GM18858 (cell line): Measurements from ENCODE around the gene ZNF322.
A peak's percentile ranks its signal among the peaks of the same experiment; 100 is the strongest.

Source experiments
- ATAC-seq: cut with Tn5 transposase; IDR thresholded peaks from one replicate; pipeline ENCODE4 v1.9.1; 2021; ENCODE audit not compliant: unreplicated experiment

ZNF322 gene

GRCh38 chr6:26613689-26614683, 45.6 kb downstream of the ZNF322 start:
- no peak for ATAC-seq

GRCh38 chr6:26613201-26613600, 46.3 kb downstream of the ZNF322 start:
- no peak for ATAC-seq

GRCh38 chr6:26611599-26611998, 47.9 kb downstream of the ZNF322 start:
- ATAC-seq, result no peak

GRCh38 chr6:26609463-26609862, 50.1 kb downstream of the ZNF322 start:
- ATAC-seq, result no peak

GRCh38 chr6:26607434-26608230, 51.9 kb downstream of the ZNF322 start:
- no peak for ATAC-seq

GRCh38 chr6:26604797-26605196, 54.7 kb downstream of the ZNF322 start:
- ATAC-seq, result no peak

- ATAC-seq, result no peak
These were observed 55.5 kb downstream of the ZNF322 start for GRCh38 chr6:26604026-26604425.

- ATAC-seq, result no peak
These were observed 57.3 kb downstream of the ZNF322 start for GRCh38 chr6:26602262-26602661.

- no peak for ATAC-seq
These were observed 58.8 kb downstream of the ZNF322 start for GRCh38 chr6:26600759-26601158.

GRCh38 chr6:26599591-26599990, 60.0 kb downstream of the ZNF322 start:
- ATAC-seq, result no peak

GRCh38 chr6:26599134-26599533, 60.4 kb downstream of the ZNF322 start:
- no peak for ATAC-seq

- no peak for ATAC-seq
These were observed 61.3 kb downstream of the ZNF322 start for GRCh38 chr6:26598267-26598666.

GRCh38 chr6:26597821-26598220, 61.7 kb downstream of the ZNF322 start:
- ATAC-seq, result no peak

- ATAC-seq, result no peak
These were observed 62.2 kb downstream of the ZNF322 start for GRCh38 chr6:26597389-26597766.

GRCh38 chr6:26596579-26597388, 62.8 kb downstream of the ZNF322 start, which contains the start of gene ABT1:
Gene ABT1 (plus strand): TSS chr6:26596953. CDS start chr6:26596983, 30 bp downstream.
- peak; percentile 54 for ATAC-seq

GRCh38 chr6:26595669-26596269, 63.8 kb downstream of the ZNF322 start:
- ATAC-seq, result no peak

GRCh38 chr6:26594730-26595632, 64.6 kb downstream of the ZNF322 start:
- ATAC-seq, result no peak

GRCh38 chr6:26594131-26594498, 65.4 kb downstream of the ZNF322 start:
- ATAC-seq, result no peak

- no peak for ATAC-seq
These were observed 66.0 kb downstream of the ZNF322 start for GRCh38 chr6:26593278-26594130.
